Measurements from ENCODE around the gene RXFP1.

RXFP1 gene

GRCh38 chr4:158543191-158543590 is 21.5 kb downstream of the RXFP1 start:
- DNase-seq (ENCODE audit: low spot score), result no peak

- DNase-seq (ENCODE audit: low spot score), result no peak
These were observed 22.5 kb downstream of the RXFP1 start for GRCh38 chr4:158544141-158544540.

- no peak for DNase-seq (ENCODE audit: low spot score)
These were observed 31.7 kb downstream of the RXFP1 start for GRCh38 chr4:158553364-158553763.

GRCh38 chr4:158560284-158560683 is 38.6 kb downstream of the RXFP1 start:
- DNase-seq (ENCODE audit: low spot score), result no peak

GRCh38 chr4:158566860-158567259 is 45.2 kb downstream of the RXFP1 start:
- no peak for DNase-seq (ENCODE audit: low spot score)

GRCh38 chr4:158571736-158572135 is 50.1 kb downstream of the RXFP1 start:
- no peak for DNase-seq (ENCODE audit: low spot score)

GRCh38 chr4:158572608-158573007 is 50.9 kb downstream of the RXFP1 start:
- no peak for DNase-seq (ENCODE audit: low spot score)

- DNase-seq (ENCODE audit: low spot score), result no peak
These were observed 56.8 kb downstream of the RXFP1 start for GRCh38 chr4:158578476-158578875.

GRCh38 chr4:158580064-158580463 is 58.4 kb downstream of the RXFP1 start:
- DNase-seq (ENCODE audit: low spot score), result no peak

GRCh38 chr4:158581161-158581560 is 59.5 kb downstream of the RXFP1 start:
- DNase-seq (ENCODE audit: low spot score), result no peak

GRCh38 chr4:158586881-158587280 is 65.2 kb downstream of the RXFP1 start:
- no peak for DNase-seq (ENCODE audit: low spot score)

- DNase-seq (ENCODE audit: low spot score), result no peak
These were observed 66.6 kb downstream of the RXFP1 start for GRCh38 chr4:158588285-158588684.

GRCh38 chr4:158588777-158589176 is 67.1 kb downstream of the RXFP1 start:
- no peak for DNase-seq (ENCODE audit: low spot score)

- no peak for DNase-seq (ENCODE audit: low spot score)
These were observed 68.6 kb downstream of the RXFP1 start for GRCh38 chr4:158590306-158590705.

GRCh38 chr4:158590824-158591223 is 69.1 kb downstream of the RXFP1 start:
- no peak for DNase-seq (ENCODE audit: low spot score)

- DNase-seq (ENCODE audit: low spot score), result no peak
These were observed 76.4 kb downstream of the RXFP1 start for GRCh38 chr4:158597879-158598596.

GRCh38 chr4:158599150-158599549 is 77.5 kb downstream of the RXFP1 start:
- no peak for DNase-seq (ENCODE audit: low spot score)

GRCh38 chr4:158599765-158600498 is 78.2 kb downstream of the RXFP1 start:
- DNase-seq (ENCODE audit: low spot score), result no peak

- no peak for DNase-seq (ENCODE audit: low spot score)
These were observed 82.7 kb downstream of the RXFP1 start for GRCh38 chr4:158604369-158604768.

GRCh38 chr4:158605393-158605792 is 83.7 kb downstream of the RXFP1 start:
- no peak for DNase-seq (ENCODE audit: low spot score)

- no peak for DNase-seq (ENCODE audit: low spot score)
These were observed 85.3 kb downstream of the RXFP1 start for GRCh38 chr4:158606969-158607368.

- DNase-seq (ENCODE audit: low spot score), result no peak
These were observed 87.4 kb downstream of the RXFP1 start for GRCh38 chr4:158609116-158609515.

- no peak for DNase-seq (ENCODE audit: low spot score)
These were observed 89.1 kb downstream of the RXFP1 start for GRCh38 chr4:158610790-158611189.

- no peak for DNase-seq (ENCODE audit: low spot score)
These were observed 91.4 kb downstream of the RXFP1 start for GRCh38 chr4:158613046-158613445.
